Activated T-cell treated with anti-CD3 and anti-CD28 coated beads for 4 hours (primary cell): Measurements from ENCODE around the gene VASH2.
"Not testable (repeated sequence)": the region's sequence is repeated elsewhere in the genome, so short reads cannot be mapped to it uniquely, and the experiment has no call there.

ENCODE experiments used
- DNase-seq: peaks from one replicate; pipeline ENCODE4 v3.0.0-alpha.2; 2020

The VASH2 gene

GRCh38 chr1:212958175-212958574 lies 7.8 kb downstream of the VASH2 start:
- DNase-seq = no peak

- DNase-seq = no peak
These were observed 9.2 kb downstream of the VASH2 start for GRCh38 chr1:212959266-212960220.

DNA sequence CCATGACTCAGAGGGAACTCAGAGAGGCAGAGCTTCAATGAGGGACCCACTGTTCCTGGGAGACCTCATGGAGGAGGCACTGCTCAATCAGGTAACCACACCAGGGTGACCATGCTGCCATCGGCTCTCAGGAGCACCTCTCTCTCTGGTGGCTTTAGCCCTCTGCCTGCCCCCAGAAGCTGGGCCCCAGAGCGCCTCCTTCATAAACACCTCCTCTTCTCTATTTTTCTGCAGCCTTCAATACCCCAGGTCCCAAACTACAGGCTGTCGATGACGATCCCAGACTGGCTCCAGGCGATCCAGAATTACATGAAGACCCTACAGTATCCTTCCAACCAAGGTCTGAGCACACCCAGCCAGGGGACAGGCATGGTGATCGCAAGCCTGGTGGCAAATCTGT lies 10.6 kb downstream of the VASH2 start:
- no peak for DNase-seq

GRCh38 chr1:212962509-212962908 lies 12.2 kb downstream of the VASH2 start:
- no peak for DNase-seq

- DNase-seq = no peak
These were observed 13.8 kb downstream of the VASH2 start for GRCh38 chr1:212964102-212964501.

- DNase-seq = not testable (repeated sequence)
These were observed 14.7 kb downstream of the VASH2 start for GRCh38 chr1:212964993-212965392.

GRCh38 chr1:212966616-212967015 lies 16.3 kb downstream of the VASH2 start:
- no peak for DNase-seq

- DNase-seq = no peak
These were observed 17.5 kb downstream of the VASH2 start for GRCh38 chr1:212967801-212968200.

GRCh38 chr1:212968368-212968863 lies 18.1 kb downstream of the VASH2 start:
- DNase-seq = no peak

DNA sequence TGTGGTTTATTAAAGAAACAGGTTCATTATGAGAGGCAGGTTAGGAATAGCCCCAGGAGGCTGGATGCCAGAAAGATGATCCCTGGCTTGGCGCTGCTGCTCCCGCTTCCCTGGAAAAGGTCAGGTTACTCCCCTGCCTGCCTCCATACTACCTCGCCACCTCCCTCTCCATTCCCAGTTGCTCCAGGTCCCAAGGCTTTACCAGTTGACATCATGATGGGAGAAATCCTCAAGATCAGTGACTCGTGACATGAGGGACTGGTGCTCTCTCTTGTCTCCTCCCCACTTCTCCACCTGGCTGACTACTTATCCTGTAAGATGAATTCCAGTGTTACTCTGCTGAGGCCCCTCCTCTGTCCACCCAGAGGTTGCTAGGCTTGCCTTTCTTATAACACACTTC lies 19.7 kb downstream of the VASH2 start:
- DNase-seq = no peak

DNA sequence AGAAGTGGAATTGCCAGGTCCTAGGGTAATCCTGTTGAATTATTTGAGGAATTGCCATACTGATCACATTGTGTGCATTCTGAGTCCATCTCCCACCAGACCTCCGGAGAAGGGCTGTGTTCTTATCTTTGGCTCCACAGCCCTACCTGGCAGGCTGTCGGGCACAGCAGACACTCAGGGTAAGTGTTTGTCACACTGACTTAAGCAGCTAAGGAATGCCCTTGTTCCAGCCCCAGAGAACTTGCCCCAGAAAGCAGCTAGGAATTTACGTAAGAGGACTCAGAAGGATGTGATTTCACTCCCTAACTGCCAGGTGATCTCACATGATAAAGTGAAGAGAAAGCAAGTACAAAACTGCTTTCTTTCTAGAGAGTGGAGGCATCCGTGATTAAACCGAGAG lies 21.0 kb downstream of the VASH2 start:
- no peak for DNase-seq

GRCh38 chr1:212973426-212973825 lies 23.1 kb downstream of the VASH2 start:
- DNase-seq = no peak

- no peak for DNase-seq
These were observed 23.6 kb downstream of the VASH2 start for GRCh38 chr1:212973899-212974298.

GRCh38 chr1:212974711-212975110 lies 24.4 kb downstream of the VASH2 start:
- no peak for DNase-seq

GRCh38 chr1:212975111-212975918 lies 25.0 kb downstream of the VASH2 start:
- DNase-seq = no peak

DNA sequence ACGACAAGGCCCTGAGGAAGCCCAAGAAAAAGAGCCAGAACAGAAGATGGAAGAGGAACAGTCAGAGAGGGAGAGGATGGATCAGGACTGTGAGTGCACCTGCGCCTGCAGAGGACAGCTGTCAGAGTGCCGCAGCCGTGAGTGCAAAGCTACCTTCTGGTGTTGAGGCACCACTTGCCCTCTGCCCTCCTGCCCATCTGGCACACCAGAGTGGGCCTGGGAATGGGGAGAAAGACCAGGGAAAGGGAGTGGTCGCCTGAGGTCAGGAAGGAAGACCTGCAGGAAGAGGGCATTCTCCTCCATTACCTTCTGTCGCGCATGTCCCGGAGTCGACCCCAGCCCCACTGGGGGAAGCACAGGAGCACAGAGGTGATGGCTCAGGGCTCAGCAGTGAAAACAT lies 26.2 kb downstream of the VASH2 start:
- DNase-seq = no peak

DNA sequence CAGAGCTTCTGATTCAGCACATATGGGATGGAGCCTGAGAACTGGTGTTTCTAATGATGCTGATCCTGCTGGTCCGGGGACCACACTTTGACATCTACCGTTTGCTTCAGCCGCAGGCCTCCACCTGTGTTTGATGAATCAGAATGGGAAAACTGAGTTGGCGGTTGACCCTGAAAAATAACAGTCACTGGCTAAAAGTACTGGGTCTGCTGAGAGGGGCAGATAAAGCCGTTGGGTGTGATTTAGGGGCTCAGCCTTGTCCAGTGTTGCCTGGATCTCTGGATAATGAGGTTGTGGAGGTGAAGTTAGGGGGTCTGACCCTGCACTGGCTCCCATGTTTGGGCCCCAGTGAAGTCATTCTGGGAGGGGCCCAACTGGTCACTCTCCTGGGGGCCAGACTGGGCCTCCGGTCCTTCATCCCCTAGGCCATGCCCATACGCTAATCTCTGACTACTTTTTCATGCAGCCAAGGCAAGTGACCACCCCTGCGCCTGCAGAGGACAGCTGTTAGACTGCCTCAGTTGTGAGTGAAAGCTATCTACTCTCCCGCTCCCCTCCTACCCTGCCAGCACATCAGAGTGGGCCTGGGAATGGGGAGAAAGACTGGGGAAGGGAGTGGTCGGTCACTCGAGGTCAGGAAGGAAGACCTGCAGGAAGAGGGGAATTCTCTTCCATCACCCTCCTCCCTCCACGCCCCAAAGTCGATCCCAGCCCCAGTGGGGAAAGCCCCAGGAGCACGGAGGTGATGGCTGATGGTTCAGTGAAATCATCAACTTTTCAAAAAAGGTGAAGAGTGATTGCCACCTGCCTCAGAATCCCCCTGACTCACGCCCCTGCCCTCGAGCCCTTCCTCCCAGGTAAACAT lies 27.7 kb downstream of the VASH2 start:
- no peak for DNase-seq

DNA sequence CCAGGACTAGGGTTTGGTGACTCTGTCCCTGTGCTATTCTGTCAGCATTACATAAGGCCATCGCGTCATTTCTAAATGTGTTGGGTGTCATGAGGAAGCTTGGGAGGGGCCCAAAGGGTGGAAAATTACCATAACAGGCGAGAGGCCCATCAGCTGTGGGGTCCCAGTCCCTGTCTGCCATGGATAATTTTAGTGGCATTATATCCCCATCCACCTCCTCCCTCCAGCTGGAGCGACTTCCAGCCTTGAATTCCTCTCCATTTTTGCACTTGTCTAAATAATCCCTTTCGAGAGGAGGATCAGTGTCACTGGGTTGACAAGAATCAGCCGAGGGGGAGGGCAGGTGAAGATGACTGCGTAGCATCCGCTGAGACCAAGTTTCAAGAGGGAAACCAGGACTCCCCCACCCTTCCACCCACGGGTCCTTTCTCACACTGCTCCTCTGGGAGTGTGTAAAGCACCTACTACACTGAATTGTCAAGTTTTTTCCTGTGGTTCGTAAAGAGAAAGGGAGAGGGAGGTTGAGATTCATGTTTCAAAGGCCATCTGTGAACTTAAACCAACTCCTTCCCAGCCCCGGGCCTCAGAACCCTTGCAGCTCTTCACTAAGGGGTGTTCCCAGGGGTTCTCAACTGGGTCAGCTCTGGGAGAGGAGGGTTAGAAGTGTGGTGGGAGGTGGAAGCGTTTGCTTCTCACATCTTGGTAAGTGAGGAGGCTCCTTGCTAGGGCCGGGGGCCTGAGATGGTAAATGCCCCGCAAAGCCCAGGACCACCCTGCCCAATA lies 29.2 kb downstream of the VASH2 start:
- no peak for DNase-seq

GRCh38 chr1:212980123-212980785 lies 29.9 kb downstream of the VASH2 start:
- no peak for DNase-seq

DNA sequence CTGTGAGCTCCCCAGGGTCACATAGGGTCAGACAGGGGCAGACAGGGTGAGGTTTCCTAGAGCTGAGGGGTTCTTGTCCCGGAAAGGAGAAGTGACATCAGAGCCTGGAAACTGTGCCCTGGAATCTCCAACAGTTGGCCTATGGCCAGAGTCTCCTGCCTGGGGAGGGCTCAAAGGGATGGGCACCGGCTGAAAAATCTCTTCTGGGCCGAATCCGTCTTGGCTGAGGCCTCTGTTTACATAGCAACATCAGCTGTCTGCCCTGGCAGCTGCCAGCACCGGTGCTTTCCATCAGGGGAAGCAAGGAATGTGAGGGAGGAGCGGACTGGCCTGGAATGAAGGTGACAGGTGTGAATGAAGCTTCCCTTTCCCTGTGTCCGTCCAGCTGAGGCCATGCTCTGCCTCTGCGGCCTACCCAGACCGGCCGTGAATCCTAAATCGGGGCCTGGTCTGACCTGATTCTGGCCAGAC lies 30.7 kb downstream of the VASH2 start:
- no peak for DNase-seq
